Measurements from ENCODE around the gene RASSF7.

DNA sequence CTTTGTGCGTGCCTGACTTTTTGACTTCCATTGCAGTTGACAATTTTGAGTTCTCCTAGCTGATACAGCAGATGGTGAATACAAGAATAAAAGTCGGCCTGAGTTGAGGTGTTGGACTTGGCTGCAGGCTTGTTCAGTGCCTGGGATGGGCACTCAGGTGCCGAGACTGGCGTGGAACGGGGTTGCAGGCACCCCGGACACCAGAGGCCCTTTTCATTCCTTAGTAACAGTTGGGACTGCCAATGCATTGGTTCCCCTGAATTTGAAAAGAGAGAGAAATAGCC is 16.8 kb downstream of the RASSF7 start:
- TF ChIP-seq, protein P1, sequence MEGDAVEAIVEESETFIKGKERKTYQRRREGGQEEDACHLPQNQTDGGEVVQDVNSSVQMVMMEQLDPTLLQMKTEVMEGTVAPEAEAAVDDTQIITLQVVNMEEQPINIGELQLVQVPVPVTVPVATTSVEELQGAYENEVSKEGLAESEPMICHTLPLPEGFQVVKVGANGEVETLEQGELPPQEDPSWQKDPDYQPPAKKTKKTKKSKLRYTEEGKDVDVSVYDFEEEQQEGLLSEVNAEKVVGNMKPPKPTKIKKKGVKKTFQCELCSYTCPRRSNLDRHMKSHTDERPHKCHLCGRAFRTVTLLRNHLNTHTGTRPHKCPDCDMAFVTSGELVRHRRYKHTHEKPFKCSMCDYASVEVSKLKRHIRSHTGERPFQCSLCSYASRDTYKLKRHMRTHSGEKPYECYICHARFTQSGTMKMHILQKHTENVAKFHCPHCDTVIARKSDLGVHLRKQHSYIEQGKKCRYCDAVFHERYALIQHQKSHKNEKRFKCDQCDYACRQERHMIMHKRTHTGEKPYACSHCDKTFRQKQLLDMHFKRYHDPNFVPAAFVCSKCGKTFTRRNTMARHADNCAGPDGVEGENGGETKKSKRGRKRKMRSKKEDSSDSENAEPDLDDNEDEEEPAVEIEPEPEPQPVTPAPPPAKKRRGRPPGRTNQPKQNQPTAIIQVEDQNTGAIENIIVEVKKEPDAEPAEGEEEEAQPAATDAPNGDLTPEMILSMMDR (IDR thresholded peaks at IDR 0.05), result no peak
- TF ChIP-seq POLR2A (IDR thresholded peaks at IDR 0.05), result no peak
